K562 (cell line): ENCODE results near the gene UTP15. TPM values are rescaled to one million over a fixed set of nuclear protein-coding genes. Genes with fewer than 3 reads are reported as not detected.

Source experiments
- AFF4 ChIP-seq: sonication (generic); formaldehyde crosslinking; IDR thresholded peaks from 2 replicates; pipeline ENCODE4 v1.8.0; 2023; ENCODE audit warnings: mild to moderate bottlenecking, missing genetic modification reagents
- CHD2 ChIP-seq: IDR thresholded peaks from 2 replicates; pipeline ENCODE4 v1.6.1; 2011; ENCODE audit warnings: low read depth, low read length
- EHMT2 ChIP-seq: fragments of 450-650 bp; IDR thresholded peaks from 2 replicates; pipeline ENCODE4 v1.6.1; 2018; ENCODE audit warnings: antibody characterized with exemption
- HDAC2 ChIP-seq: fragments of 450-650 bp; IDR thresholded peaks from 2 replicates; pipeline ENCODE4 v1.6.1; 2016; ENCODE audit warnings: mild to moderate bottlenecking
- JUND ChIP-seq, 2 experiments: IDR thresholded peaks; 2 replicates in 1 of 2; 3 replicates in 1 of 2; pipeline ENCODE4 v1.6.1; 2011; ENCODE audit warnings: borderline replicate concordance in 2 of 2, low read depth in 2 of 2, low read length in 2 of 2, improper control_type of control experiment in 1 of 2, missing biosample characterization in 1 of 2, missing genetic modification characterization in 1 of 2, missing genetic modification reagents in 1 of 2
- KDM1A ChIP-seq, 2 experiments: fragments of 450-650 bp; IDR thresholded peaks; 2 replicates each; pipeline ENCODE4 v1.6.1; 2016; ENCODE audit warnings: mild to moderate bottlenecking in 2 of 2
- MTA2 ChIP-seq: fragments of 450-650 bp; IDR thresholded peaks from 2 replicates; pipeline ENCODE4 v1.6.1; 2016; ENCODE audit warnings: low read depth
- NFRKB ChIP-seq: fragments of 450-650 bp; IDR thresholded peaks from 2 replicates; pipeline ENCODE4 v1.6.1; 2016; ENCODE audit warnings: low read depth
- PHF20 ChIP-seq: fragments of 450-650 bp; IDR thresholded peaks from 2 replicates; pipeline ENCODE4 v1.6.1; 2018; ENCODE audit not compliant: partially characterized antibody
- RBBP5 ChIP-seq: fragments of 200-600 bp; sonication (generic); IDR thresholded peaks from 2 replicates; pipeline ENCODE4 v1.6.1; 2012; ENCODE audit warnings: borderline replicate concordance, mild to moderate bottlenecking, low read length, control low read depth, inconsistent platforms; ENCODE audit not compliant: insufficient read depth, poor library complexity, severe bottlenecking
- RFX7 ChIP-seq: fragments of 250-450 bp; sonication (Bioruptor Pico); IDR thresholded peaks from 2 replicates; pipeline ENCODE4 v1.5.1; 2021; ENCODE audit warnings: mild to moderate bottlenecking
- SAP30 ChIP-seq: fragments of 200-600 bp; sonication (generic); IDR thresholded peaks from 2 replicates; pipeline ENCODE4 v1.6.1; 2012; ENCODE audit warnings: borderline replicate concordance, low read depth, mild to moderate bottlenecking, moderate library complexity, low read length, control low read depth, inconsistent platforms; ENCODE audit not compliant: insufficient read depth, poor library complexity, severe bottlenecking
- SIN3B ChIP-seq: fragments of 450-650 bp; IDR thresholded peaks from 2 replicates; pipeline ENCODE4 v1.6.1; 2017; ENCODE audit warnings: low read depth, mild to moderate bottlenecking, moderate library complexity
- TAF9B ChIP-seq: fragments of 450-650 bp; IDR thresholded peaks from 2 replicates; pipeline ENCODE4 v1.6.1; 2018; ENCODE audit warnings: mild to moderate bottlenecking; ENCODE audit not compliant: partially characterized antibody
- TFAP4 ChIP-seq: sonication (generic); formaldehyde crosslinking; IDR thresholded peaks from 2 replicates; pipeline ENCODE4 v1.8.0; 2022; ENCODE audit warnings: missing genetic modification reagents, mild to moderate bottlenecking, moderate library complexity, borderline replicate concordance
- THRA ChIP-seq: fragments of 450-650 bp; IDR thresholded peaks from 2 replicates; pipeline ENCODE4 v1.6.1; 2017; ENCODE audit warnings: mild to moderate bottlenecking, moderate library complexity
- ZBTB2 ChIP-seq: fragments of 450-650 bp; IDR thresholded peaks from 2 replicates; pipeline ENCODE4 v1.6.1; 2016; ENCODE audit warnings: antibody characterized with exemption
- ZNF311 ChIP-seq: fragments of 250-450 bp; sonication (Bioruptor Pico); IDR thresholded peaks from 2 replicates; pipeline ENCODE4 v1.4.0; 2020; ENCODE audit warnings: mild to moderate bottlenecking, moderate library complexity
- ZNF384 ChIP-seq: IDR thresholded peaks from 2 replicates; pipeline ENCODE4 v1.6.1; 2012; ENCODE audit warnings: low read depth, low read length, improper control_type of control experiment
- polyA plus RNA-seq, 8 experiments: library from polyadenylated mRNA; depleted of rRNA in 4 of 8; stranded (reverse) in 5 of 8; unstranded in 3 of 8; fragments of >200 nt; fragmentation: Nextera tagmentation in 2 of 8; fragmentation: Illumina TruSeq in 1 of 8; extraction: Ambion mirVana in 2 of 8; extraction: Trizol in 1 of 8; gene quantifications; 2 replicates each; pipeline versions ENCODE4 v1.2.1 to v1.2.3, GENCODE V29; 2011 to 2014; ENCODE audit warnings: inconsistent platforms in 1 of 8, missing spikeins in 1 of 8
- total RNA-seq, 7 experiments: library from RNA; depleted of rRNA in 6 of 7; stranded (reverse); fragments of >200 nt in 6 of 7; fragmentation: Illumina TruSeq in 2 of 7; extraction: Trizol in 2 of 7; gene quantifications; 2 replicates each; pipeline versions ENCODE4 v1.2.1 to v1.2.3, GENCODE V29; 2011 to 2021; ENCODE audit warnings: low replicate concordance in 1 of 7

Gene UTP15
- total and polyA plus RNA-seq, 9 of the 15 experiments (the other 6 are each of a cell fraction or from before 2014, with no cell fraction given) = 28.1 to 49.3 (median 37.0) TPM

GRCh38 chr5:73565139-73565968, at the start of gene UTP15, which contains the start of gene ANKRA2 (continued):
- TF ChIP-seq JUND (IDR thresholded peaks at IDR 0.05; ENCODE audit: borderline replicate concordance, low read depth, low read length) (peak; percentile 64), JUND (tag; IDR thresholded peaks at IDR 0.05; ENCODE audit: borderline replicate concordance, low read depth, low read length) (no peak; the same call in 2 of the 3 replicates), THRA (no peak), CHD2 (peak; percentile 49), SAP30 (peak; percentile 97), HDAC2 (peak; percentile 88), TFAP4 (peak; percentile 80; the same call in 1 of the 2 replicates), EHMT2 (no peak), SIN3B (peak; percentile 91), RBBP5 (peak; percentile 90), TAF9B (peak; percentile 42), PHF20 (peak; percentile 93), ZNF311 (CRISPR knock-in tag) (no peak), ZNF384 (no peak), ZBTB2 (peak; percentile 82), AFF4 (peak; percentile 63; the same call in 1 of the 2 replicates), RFX7 (CRISPR knock-in tag) (no peak), NFRKB (peak; percentile 69; the same call in 1 of the 2 replicates), MTA2 (no peak), KDM1A (IDR thresholded peaks at IDR 0.05) (no peak)
